ENCODE results near the gene IGFBP1.

DNA sequence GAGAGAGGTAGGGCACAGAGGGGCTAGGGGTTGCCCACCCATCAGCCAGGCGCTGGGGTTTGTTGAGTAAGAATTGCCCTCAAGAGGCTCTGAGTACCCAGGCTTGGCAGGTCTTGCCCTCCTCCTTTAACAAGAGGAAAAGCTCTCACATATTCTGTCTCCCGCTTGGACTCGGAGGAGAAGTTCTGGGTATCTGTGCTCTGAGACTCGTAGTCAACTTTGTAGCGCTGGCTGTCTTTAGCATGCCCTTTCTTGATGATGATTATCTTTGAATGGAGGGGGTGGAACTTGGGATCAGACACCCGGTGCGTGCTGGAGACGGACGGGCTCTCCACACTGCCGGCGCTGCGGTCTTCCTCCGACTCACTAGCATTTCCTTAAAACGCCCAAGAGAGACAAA, 28.8 kb downstream of the IGFBP1 start:
- TF ChIP-seq GABPA (IDR thresholded peaks at IDR 0.05; ENCODE audit: low read depth) = no peak
- TF ChIP-seq, protein P1, sequence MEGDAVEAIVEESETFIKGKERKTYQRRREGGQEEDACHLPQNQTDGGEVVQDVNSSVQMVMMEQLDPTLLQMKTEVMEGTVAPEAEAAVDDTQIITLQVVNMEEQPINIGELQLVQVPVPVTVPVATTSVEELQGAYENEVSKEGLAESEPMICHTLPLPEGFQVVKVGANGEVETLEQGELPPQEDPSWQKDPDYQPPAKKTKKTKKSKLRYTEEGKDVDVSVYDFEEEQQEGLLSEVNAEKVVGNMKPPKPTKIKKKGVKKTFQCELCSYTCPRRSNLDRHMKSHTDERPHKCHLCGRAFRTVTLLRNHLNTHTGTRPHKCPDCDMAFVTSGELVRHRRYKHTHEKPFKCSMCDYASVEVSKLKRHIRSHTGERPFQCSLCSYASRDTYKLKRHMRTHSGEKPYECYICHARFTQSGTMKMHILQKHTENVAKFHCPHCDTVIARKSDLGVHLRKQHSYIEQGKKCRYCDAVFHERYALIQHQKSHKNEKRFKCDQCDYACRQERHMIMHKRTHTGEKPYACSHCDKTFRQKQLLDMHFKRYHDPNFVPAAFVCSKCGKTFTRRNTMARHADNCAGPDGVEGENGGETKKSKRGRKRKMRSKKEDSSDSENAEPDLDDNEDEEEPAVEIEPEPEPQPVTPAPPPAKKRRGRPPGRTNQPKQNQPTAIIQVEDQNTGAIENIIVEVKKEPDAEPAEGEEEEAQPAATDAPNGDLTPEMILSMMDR (IDR thresholded peaks at IDR 0.05; ENCODE audit: insufficient read depth, low read length) = no peak
- no peak for TF ChIP-seq POLR2AphosphoS5 (IDR thresholded peaks at IDR 0.05; ENCODE audit: low read depth)
- TF ChIP-seq SPI1 (IDR thresholded peaks at IDR 0.05; ENCODE audit: borderline replicate concordance, low read depth) = no peak
- TF ChIP-seq, protein P2, sequence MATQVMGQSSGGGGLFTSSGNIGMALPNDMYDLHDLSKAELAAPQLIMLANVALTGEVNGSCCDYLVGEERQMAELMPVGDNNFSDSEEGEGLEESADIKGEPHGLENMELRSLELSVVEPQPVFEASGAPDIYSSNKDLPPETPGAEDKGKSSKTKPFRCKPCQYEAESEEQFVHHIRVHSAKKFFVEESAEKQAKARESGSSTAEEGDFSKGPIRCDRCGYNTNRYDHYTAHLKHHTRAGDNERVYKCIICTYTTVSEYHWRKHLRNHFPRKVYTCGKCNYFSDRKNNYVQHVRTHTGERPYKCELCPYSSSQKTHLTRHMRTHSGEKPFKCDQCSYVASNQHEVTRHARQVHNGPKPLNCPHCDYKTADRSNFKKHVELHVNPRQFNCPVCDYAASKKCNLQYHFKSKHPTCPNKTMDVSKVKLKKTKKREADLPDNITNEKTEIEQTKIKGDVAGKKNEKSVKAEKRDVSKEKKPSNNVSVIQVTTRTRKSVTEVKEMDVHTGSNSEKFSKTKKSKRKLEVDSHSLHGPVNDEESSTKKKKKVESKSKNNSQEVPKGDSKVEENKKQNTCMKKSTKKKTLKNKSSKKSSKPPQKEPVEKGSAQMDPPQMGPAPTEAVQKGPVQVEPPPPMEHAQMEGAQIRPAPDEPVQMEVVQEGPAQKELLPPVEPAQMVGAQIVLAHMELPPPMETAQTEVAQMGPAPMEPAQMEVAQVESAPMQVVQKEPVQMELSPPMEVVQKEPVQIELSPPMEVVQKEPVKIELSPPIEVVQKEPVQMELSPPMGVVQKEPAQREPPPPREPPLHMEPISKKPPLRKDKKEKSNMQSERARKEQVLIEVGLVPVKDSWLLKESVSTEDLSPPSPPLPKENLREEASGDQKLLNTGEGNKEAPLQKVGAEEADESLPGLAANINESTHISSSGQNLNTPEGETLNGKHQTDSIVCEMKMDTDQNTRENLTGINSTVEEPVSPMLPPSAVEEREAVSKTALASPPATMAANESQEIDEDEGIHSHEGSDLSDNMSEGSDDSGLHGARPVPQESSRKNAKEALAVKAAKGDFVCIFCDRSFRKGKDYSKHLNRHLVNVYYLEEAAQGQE (IDR thresholded peaks at IDR 0.05; ENCODE audit: insufficient replicate concordance, low read depth) = no peak
